Fibroblast of gingiva (primary cell): ENCODE results near the gene XDH.

Experiments used
- DNase-seq: peaks from one replicate; pipeline ENCODE4 v3.0.0-alpha.2; 2011; ENCODE audit warnings: low read depth

XDH gene

DNA sequence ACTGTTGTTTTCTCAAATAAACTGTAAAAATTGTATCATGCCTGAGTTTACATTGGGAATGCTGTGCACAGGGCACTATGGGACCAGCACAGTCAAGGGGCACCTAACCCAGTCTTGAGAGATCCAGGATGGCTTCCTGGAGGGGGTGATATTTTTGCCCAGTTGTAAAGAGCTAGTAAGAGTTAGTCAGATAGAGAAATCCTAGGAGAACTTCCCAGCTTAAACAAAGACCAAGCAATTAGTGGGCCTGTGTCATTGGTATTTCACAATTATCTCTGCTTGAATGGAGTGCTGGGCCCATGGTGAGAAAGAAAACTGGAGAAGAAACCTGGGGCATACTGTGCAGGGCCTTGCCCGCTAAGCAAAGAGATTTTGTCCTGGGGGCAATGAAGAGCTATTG is 12.2 kb downstream of the XDH start:
- peak; percentile 31 for DNase-seq

DNA sequence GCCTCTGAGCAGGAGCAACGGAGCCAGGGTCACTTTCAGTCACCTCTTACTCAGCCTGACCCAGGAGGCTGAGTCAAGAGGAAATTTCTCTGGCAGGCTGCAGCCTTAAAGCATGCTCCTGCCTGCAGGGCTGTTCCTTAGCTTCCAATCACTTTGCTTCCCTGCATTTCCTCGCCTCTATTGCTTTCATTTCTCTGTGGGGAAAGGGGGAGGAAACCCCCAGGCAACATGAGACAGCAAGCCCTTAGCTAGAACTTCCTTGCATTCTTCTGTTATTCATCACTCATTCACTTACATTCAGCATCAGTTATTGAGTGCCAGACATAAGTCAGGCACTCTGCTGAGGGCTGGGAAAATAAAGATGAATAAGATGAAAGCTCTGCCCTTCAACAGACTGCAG is 13.0 kb downstream of the XDH start:
- peak; percentile 92 for DNase-seq

DNA sequence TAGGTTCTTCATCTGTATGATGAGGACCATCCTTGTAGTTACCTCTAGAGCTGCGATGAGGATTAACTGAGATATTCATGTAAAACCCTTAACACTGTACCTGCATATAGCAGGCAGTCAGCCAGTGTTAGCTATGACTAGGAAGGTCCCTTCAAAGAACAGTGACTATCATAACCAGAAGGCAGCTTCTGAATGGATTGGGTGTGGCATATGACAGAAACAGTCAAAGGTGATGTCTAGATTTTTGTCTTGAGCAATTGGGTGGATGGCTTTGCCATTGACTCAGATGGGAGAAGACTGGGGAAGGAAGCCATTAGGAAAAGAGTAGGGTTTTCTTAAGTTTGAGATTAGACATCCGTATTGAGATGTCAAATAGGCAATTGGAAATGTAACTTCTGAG is 15.7 kb downstream of the XDH start:
- DNase-seq, result no peak

DNA sequence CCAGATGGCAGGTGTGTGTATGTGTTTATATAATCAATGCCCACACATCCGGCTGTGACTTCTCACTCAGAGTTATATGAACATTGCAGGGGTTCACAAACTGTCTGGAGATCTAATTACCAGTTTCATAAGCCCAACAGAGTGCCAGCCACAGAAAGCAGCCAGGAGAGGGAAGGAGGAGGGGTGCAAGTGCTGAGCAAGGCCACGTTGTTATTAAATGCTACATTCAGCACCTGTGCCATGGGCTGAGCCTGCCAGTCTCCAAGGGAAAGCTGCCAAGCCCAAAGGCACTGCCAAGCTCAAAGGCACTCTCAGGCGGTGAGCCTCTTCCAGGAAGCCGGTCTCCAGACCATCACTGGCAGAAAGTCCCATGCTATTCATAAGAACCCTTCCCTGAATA is 17.4 kb downstream of the XDH start:
- DNase-seq, result no peak

DNA sequence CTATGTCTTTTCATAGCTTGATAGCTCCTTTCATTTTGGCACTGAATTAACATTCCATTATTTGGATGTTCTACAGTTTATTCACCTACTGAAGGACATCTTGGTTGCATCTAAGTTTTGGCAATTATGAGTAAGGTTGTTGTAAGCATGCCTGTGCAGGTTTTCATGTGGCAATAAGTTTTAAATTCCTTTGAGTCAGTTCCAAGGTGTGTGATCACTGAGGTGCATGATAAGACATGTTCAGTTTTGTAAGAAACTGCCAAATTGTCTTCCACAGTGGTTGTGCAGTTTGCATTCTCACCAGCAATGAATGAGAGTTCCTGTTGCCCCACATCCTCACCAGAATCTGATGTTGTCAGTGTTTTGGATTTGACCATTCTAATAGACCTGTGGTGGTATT is 24.2 kb downstream of the XDH start:
- no peak for DNase-seq

DNA sequence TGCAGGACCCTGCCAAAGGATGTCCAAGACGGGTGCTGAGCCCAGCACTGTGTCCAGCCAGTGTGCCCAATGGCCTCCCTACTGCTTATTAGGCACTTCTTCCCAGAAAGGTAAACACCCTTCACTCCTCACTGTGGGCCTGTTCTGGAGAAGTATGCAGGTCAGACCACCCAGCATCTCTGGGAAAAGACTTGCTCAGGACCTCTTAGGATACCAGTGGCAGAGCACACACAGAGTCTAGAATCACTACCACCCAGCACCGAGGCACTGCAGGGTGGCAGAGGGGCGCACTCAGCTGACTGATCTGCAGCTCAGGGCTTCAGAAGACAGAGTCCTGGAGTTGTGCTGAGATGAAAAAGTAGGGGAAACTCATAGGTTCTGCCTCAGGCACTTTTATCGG is 25.8 kb downstream of the XDH start:
- no peak for DNase-seq

DNA sequence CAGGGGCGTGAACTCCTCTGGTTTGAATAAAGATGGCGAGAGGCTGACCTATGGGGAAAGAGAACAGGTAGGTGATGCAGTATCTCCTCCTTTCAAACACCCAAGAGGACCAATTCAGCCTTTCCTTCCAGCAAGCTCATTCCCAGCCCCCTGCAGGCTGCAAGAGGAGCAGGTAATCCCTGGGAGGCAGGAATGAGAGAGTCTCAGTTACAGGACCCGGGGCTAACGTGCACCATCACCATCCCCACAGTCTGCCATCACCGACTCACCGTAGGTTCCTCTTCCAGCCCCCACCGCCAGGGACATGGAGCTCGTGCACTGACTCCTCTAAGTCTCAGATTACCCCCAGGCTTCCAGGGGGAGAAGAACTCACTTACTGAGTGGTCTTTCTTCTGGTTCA is 26.7 kb downstream of the XDH start:
- no peak for DNase-seq

DNA sequence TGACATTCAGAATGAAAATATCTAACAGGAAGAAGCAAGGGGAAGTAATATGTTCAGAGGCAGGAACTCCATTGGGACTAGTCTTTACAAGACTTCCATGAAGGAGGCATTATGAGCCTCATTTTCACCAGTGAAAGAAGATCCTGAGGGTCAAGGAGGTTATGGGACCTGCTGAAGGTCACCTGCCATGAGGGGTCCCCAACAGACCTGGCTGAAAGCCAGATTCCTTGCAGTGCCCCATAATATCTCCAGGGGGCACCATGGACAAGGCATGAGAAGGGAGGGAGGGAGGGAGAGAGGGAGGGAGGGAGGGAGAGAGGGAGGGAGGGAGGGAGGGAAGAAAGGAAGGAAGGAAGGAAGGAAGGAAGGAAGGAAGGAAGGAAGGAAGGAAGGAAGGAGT is 27.9 kb downstream of the XDH start:
- no peak for DNase-seq

DNA sequence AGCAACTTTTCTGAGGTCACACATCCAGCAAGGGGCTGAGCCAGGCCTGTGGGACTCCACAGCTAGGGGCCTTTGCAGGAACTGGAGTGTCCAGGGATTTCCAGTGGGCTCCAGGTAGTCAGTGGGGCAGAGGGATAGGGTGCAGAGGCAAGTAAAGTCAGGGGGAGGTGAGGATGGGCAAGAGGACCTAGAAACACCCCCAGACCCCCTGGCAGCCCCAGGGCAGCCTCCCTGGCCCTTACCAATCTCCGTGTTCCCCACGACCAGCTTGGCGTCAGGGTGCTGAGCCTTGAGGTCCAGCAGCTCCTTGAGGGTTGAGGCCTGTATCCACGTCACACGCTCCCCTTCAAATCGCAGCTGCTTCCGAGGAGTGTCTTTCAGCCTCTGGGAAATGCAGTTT is 28.4 kb downstream of the XDH start:
- DNase-seq, result no peak

DNA sequence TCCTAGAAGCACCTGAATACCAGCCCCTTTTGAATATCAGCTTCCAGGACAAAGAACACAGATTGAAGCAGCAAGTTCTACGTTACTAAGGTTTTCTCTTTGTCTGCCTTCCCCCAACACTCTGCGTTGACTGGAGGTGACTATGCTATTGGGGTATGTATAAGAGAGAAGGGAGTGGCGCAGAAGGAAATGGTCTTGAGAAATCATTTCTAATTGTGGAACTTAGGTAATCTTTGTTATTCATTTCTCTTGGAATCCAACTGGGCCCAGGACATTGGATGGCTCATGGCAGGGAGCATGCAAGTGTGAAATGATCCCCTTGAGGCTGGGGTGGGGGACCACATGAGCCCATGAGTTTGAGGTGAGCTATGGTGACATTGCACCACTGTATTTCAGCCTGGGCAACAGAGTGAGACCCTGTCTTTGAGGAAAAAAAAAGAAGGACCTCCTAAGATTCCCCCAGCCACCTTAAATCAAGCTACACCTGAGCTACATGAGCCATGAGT is 29.7 kb downstream of the XDH start:
- peak; percentile 91 for DNase-seq

DNA sequence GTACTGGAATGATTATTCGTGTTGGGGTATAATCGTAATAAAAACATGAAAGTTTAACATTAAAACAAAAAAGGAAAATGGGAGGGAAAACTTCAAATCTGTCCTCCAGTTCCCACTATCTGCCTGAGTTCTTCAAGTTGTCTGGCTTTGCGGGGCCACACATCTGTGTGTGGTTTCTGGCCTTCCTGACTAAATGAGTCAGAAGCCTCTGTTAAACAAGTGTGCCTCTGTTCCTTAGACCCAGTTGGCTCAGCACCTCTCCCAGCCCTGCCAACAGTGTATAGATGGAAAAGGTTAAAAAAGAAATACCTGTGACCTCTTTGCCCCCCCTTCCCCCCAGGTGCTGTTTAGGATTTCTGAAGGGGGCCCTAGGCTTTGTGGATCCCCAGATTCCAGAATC is 30.2 kb downstream of the XDH start:
- peak; percentile 86 for DNase-seq

DNA sequence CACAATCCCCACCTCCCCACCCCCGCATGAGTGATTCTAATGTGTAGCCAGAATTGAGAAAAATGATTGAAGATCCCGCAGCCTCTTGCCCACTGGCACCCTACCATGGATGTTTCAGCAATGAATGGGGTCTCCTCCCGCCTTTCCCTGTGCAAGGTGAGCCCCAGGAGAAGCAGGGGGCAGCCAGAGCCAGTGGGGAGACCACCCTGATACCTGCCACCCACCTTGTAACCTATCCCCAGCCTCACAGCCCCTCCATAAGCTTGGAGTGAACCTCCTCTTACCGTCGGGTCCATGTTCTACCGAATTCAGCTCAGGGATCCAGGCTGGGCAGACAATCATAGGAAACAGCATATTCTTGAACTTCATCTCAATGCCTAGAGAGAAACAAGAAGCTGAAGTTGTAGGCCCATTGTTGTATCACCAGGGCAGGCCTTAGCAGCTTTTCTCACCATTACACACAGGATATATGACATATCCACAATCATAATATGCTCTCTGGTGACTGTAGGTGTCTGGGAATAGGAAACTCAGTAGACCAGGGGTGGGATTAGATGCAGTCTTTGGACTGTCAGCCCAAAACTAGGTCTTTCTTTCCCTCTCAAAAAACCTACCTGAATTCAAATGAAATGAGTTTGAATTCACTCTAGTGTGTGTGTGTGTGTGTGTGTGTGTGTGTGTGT is 30.9 kb downstream of the XDH start:
- DNase-seq, result no peak

DNA sequence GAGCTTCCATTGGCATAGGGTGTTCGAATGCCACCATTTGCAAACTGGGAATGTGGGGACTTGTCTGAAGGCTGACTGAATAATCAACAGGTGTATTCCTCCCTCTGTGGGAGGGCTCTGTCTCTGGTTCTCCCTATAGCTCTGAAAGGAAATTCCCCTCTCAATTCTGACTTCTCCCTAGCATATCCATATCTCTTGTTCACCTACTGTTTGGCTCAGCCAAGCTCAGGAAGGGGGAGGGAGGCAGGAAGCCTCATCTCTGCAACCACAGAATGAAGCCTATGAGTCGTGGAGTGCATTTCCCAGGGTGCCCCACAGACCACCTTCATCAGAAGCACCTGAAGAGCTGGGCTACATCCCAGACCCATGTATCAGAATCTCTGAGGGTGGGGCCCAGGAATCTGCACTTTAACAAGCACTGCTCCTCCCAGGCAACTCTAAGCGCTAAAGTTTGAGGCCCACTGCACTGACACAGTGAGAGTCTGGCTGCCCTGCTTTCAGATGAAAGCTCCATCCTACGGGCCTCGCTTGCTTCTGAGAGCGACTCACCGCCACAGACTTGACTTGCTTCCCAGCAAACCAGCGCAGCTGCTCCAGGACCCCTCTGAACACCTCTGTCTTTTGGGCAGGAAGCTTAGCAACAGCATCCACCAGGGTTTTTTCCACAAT is 32.0 kb downstream of the XDH start:
- DNase-seq, result no peak

DNA sequence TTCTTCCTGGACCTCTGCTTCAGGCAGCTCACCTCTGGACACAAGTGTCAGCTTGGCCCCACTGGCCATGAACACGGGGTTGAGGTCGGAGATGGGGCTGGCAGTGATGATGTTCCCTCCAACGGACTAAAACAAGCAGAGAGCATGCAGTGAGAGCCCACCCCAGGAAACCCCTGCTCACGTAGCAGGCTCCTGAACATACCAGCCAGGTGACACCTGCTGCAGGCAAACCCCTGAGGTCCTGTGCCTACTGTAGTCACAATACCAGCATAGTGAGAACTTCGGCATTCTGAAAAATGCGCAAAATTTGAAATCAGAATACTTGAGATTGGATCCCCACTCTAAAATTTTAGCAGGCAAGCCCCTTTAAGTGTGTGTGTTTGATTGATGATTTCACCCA is 32.9 kb downstream of the XDH start:
- DNase-seq, result no peak

DNA sequence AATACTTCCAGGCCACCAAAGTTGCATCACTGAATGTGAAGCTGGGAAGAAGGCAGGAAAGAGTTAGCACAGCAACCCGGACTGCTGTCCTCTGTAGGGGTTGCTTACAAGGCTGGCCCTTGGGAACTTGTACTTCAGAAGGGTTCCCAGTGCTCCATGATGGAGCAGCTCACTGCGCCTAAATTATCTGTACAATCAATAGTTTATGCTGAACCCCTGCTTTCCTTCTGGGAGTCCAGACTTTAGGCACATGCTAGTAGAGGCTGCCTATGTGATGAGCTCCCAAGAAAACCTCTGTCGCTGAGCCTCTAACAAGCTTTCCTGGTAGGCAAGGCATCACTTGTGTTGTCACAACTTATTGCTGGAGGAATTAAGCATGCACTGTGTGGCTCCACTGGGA is 34.3 kb downstream of the XDH start:
- DNase-seq, result no peak

DNA sequence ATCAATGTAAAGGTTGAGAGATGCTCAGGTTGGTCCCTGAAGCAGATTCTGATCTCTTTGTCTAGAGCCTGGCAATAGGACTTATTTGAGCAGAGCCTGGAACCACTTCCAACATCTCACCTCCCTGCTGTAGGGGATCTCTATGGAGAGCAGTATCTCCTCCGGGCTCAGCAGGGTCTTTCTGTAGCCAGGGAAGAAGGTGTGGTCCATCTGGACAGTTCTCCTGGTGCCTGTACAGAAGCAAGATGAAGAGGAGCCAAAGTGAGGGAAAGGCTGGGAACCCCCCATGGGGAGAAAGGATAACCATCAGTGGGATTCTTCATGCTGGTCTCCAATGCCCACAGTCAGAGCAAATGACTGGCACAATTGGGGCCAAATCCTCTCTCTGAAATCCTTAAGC is 34.8 kb downstream of the XDH start:
- DNase-seq, result no peak

DNA sequence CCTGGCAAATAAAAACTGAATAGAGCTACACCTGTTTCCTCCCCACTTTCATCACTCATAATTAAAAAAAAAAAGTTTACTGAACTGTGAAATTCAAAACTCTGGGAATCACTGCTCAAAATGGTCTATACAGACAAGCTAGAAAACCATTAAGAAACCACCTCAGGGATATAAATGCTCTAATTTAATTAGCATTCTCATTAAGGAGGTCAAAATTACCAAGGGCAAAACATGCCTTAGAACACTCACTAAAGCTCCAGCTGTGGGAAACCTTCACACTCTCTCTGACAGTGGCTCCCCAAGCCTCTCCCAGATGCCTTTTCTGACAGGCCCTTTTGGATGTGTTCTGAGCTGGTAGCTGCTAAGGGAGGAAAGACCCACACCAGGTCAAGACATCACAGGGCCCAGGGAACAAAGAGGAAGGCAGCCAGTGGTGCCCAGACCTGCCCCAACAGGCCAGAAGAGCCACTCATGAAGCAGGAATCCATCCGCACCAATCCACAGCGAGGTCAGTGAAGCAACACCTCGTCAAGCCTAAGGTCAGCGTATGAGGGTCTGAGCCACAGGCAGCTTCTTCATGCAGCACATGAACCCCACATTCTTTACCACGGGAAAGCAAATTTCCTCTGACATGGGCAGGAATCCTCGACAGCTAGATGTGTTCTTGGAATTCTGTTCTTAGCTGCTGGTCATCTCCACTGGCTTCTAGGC is 35.6 kb downstream of the XDH start:
- no peak for DNase-seq

DNA sequence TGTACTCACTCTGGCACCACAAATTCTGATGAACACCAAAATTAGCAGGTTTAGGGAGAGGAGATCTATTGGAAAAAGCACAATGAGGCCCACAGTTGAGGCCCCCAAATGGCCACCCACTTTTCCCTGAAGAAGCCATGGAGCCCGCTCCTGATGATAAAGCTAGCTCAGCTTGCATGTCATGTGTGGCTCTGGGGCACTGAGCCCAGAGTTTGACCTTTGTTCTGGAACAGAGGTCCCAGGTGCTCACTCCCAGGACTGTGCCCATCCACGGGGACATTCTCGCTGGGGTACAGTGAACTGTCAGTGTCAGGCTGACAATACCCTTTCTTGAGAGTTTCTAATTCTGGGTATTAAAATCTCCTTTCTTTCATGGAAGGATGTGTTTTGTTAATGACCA is 36.2 kb downstream of the XDH start:
- no peak for DNase-seq

DNA sequence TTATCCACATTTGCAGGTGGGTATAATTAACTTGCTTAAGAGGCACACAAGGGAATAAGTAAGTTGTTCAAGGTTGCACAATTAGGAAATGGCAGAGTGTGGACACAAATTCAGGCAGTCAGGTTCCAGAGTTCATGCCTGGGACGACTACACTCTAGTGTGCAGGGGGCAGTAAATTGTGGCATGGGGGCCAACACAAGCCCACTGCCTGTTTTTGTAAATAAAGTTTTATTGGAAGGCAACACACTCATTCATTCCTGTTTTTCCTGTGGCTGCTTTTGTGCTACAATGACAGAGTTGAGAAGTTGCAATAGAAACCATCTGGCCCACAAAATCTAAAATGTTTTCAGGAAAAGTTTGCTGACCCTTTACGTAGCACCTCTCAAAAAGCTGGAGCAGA is 41.4 kb downstream of the XDH start:
- DNase-seq, result no peak

DNA sequence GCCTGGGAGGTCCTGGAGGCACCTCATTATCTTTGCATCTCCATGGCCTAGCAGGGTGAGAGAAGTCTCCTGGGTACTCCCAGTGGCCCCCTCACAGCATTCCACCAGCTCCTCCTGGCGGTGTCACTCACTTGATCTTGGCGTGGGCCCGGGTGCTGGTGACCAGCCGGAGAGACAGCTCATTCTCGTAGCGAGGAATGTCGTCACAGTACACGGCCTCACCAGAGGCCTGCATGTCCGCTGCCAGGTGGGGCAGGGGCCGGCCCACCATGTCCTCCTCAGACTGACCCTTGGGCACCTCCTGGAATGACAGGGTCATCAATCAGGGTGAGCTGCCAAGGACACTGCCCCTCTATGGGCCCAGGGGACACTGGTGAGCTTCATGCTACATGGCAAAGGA is 42.4 kb downstream of the XDH start:
- no peak for DNase-seq

DNA sequence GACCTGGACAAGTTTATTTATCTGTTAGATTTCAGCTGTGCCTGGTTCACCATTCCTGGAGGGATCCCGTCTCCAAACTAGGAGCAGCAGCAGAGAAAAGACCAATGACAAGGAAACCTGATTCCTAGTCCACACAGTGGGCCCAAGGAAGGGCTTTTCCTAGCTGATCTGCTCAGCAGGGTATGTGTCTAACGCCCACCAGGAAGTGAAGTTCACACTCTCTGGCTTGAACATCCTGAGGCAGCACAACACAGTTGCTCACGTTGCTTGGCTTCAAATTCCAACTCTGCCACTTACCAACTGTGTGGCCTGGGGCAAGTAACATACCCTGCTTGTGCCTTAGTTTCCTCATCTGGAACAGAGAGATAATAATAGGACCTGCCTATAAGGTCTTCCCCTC is 42.9 kb downstream of the XDH start:
- DNase-seq, result no peak

DNA sequence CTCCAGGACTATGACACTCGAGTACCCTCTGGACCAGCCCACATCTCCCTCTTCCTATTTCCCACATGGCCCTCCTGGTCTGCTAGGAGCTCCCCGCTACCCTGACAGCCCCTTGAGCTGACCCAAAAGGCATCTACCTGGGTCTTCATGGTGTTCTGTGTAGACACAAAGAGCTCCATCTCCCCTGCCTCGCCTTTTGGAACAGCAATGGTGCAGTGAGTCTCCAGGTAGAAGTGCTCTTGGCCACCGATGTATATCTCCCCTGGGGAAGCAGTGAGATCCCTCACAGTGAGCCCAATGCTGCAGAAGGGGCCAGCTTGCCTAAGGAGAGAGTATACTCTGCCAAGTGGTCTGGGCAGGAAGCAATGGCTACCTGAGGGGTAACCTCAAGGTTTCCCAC is 47.8 kb downstream of the XDH start:
- DNase-seq, result no peak

DNA sequence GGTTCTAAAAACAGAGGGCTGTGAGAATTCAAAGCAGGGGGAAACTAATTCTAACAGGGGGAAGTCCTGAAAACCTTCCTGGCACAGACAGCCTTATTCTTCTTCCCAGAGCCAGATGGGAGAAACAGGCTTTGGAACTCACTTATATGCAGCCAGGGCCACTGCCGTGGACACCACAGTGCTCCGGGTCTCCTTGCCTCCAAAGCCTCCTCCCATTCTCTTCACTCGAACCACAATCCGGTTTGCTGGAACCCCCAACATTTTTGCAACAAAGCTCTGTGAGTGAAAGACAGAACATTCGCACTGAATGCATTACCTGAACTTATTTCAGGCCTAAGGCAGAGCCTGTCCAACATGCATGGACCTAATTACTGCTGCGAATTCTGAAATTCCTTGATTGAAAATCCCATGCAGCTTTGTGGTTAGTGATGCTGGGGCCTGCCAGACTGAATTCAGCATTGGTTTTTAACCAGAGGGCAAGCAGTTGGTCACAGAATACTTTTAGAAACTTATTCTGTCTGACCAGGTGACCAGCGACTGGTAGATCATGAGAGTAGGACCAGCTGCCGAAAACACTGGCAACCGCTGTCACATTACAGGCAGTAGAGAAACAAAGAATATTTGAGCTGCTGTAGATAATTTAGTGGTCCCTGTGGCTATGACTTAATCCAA is 48.6 kb downstream of the XDH start:
- DNase-seq, result no peak
